ENCODE results near the gene ATP9B. TPM values are rescaled to one million over a fixed set of nuclear protein-coding genes. Genes with fewer than 3 reads are reported as not detected.

ATP9B gene
- total and polyA plus RNA-seq, 10 of the 15 experiments (the other 5 are each of a cell fraction or from before 2014, with no cell fraction given) = 0.74 to 20.7 (median 12.9) TPM

DNA sequence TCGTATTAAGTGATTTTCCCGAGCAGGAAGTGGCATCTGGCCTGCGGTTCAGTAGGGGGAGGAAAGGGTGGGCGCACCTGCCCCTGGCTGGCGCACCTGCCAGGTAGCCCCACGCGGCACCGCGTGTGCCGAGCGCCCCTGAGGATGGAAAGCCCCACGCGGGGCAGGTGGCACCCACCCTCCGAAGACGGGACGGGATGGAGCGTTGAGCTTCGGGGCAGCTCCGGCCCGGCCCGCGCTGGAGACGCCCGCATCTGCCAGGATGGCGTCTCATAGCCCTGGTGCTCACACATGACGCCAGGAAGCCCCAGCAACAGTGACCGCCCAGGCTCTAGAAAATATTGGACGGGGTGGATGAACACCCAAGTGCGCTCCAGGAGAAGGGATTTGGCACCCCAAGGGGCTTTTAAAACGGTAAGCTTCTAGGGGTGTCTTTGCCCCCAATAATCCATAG, 324.0 kb downstream of the ATP9B start (continued):
- TF ChIP-seq, protein P1, sequence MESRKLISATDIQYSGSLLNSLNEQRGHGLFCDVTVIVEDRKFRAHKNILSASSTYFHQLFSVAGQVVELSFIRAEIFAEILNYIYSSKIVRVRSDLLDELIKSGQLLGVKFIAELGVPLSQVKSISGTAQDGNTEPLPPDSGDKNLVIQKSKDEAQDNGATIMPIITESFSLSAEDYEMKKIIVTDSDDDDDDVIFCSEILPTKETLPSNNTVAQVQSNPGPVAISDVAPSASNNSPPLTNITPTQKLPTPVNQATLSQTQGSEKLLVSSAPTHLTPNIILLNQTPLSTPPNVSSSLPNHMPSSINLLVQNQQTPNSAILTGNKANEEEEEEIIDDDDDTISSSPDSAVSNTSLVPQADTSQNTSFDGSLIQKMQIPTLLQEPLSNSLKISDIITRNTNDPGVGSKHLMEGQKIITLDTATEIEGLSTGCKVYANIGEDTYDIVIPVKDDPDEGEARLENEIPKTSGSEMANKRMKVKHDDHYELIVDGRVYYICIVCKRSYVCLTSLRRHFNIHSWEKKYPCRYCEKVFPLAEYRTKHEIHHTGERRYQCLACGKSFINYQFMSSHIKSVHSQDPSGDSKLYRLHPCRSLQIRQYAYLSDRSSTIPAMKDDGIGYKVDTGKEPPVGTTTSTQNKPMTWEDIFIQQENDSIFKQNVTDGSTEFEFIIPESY (IDR thresholded peaks at IDR 0.05) = no peak
- TF ChIP-seq RFX5 (IDR thresholded peaks at IDR 0.05; ENCODE audit: low read depth, low read length) (no peak), SMC3 (IDR thresholded peaks at IDR 0.05; ENCODE audit: borderline replicate concordance, low read length) (no peak), SMARCA5 (IDR thresholded peaks at IDR 0.05) (no peak)

DNA sequence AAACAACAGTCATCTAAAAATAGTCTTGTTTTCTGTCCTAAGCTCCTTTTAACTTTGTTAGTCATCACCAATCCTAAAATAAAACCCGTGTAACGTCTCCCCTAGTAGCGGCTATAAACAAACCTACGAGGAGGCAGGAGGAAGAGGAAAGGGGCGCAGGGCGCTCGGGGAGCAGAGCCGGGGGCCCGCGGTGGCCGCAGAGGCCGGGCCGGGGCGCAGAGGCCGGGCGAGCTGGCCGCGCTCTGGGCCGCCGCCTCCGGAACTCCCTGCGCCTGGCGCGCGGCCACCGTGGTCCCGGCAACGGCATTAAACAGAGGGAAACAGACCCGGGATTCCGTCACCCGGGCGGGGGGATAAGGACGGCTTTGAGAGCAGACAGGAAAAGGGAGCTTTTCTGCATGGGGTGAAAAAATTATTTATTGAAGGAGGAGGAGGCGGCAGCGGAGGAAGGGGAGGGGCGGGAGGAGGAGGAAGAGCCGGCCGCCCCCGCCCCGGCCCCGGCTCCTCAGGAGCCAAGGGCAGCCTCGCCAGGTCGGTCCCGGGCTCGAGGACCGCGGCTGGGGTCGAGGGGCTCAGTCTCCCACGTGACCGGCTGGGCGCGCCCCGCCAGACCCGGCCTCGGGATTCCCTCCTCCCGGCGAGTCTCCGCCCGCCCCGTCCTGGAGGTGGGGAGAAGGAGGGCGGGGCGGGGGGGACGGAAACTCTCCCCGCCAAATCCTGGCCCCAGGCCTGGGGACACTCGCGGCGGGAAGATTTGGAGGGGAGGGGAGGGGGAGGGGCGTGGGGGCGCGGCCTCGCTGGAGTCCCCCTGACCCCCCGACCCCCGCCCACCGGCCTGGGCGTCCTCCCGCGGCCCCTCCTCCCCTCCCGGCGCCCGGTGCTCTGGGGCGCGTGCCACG, 324.7 kb downstream of the ATP9B start:
- FAIRE-seq = no peak
- TF ChIP-seq, protein P2, sequence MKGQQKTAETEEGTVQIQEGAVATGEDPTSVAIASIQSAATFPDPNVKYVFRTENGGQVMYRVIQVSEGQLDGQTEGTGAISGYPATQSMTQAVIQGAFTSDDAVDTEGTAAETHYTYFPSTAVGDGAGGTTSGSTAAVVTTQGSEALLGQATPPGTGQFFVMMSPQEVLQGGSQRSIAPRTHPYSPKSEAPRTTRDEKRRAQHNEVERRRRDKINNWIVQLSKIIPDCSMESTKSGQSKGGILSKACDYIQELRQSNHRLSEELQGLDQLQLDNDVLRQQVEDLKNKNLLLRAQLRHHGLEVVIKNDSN (IDR thresholded peaks at IDR 0.05; ENCODE audit: borderline replicate concordance, extremely low read length, insufficient read depth, low read depth, low read length) = peak; percentile 68
- TF ChIP-seq BHLHE40 (IDR thresholded peaks at IDR 0.05; ENCODE audit: borderline replicate concordance in 1 of 2, low read depth in 2 of 2, low read length in 1 of 2) (peak in 1 of 2 experiments; percentile 7; a peak in 1 of 4 replicates), EGR1 (IDR thresholded peaks at IDR 0.05; ENCODE audit: borderline replicate concordance in 1 of 2, low read depth in 2 of 2, low read length in 2 of 2) (peak in 1 of 2 experiments; percentile 81; a peak in 2 of 3 replicates), ATF7 (IDR thresholded peaks at IDR 0.05; ENCODE audit: low read depth) (no peak), ZNF217 (IDR thresholded peaks at IDR 0.05) (0 out of 2 replicates have a peak, but pooled peaks have one; percentile 25), DPF2 (IDR thresholded peaks at IDR 0.05) (peak; percentile 48; the same call in 1 of the 2 replicates), MEF2A (IDR thresholded peaks at IDR 0.05; ENCODE audit: insufficient read depth, low read depth, low read length) (0 out of 2 replicates have a peak, but pooled peaks have one; percentile 30), RELA (IDR thresholded peaks at IDR 0.05; ENCODE audit: borderline replicate concordance, partially characterized antibody) (no peak), SREBF1 (IDR thresholded peaks at IDR 0.05; ENCODE audit: low read length) (no peak), LARP7 (IDR thresholded peaks at IDR 0.05) (peak; percentile 30; the same call in 1 of the 2 replicates)
- TF ChIP-seq, protein P3, sequence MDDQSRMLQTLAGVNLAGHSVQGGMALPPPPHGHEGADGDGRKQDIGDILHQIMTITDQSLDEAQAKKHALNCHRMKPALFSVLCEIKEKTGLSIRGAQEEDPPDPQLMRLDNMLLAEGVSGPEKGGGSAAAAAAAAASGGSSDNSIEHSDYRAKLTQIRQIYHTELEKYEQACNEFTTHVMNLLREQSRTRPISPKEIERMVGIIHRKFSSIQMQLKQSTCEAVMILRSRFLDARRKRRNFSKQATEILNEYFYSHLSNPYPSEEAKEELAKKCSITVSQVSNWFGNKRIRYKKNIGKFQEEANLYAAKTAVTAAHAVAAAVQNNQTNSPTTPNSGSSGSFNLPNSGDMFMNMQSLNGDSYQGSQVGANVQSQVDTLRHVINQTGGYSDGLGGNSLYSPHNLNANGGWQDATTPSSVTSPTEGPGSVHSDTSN (IDR thresholded peaks at IDR 0.05; ENCODE audit: insufficient replicate concordance, low read depth, low read length) = no peak

More for the DNA sequence above, 324.7 kb downstream of the ATP9B start:
- ChIA-PET SMC1A (ENCODE audit: uncharacterized antibody, unreplicated experiment) (interaction anchor here (0.6 to 1.3 kb wide), 6 partner anchors 19 to 136 kb away, joined by 3 to 8 read pairs (median 4); no protein-coding TSS in a partner anchor), CTCF (interaction anchor here (0.7 to 2.7 kb wide), 9 partner anchors 9 to 249 kb away, joined by 3 to 21 read pairs (median 4); no protein-coding TSS in a partner anchor), RAD21 (ENCODE audit: unreplicated experiment) (interaction anchor here (0.9 to 2.3 kb wide), 9 partner anchors 10 to 231 kb away, joined by 3 to 8 read pairs (median 4); no protein-coding TSS in a partner anchor), POLR2A (interaction anchor here (0.6 to 1.3 kb wide), 3 partner anchors 19 to 50 kb away, joined by 3 to 5 read pairs (median 4); no protein-coding TSS in a partner anchor)
- no peak for DNase-seq (ENCODE audit: low read depth, low spot score)
- Histone ChIP-seq H3K79me2 (ENCODE audit: control insufficient read depth, insufficient read depth, low read length) (no peaks in the 10 kb centered on the region), H3K4me1 (ENCODE audit: control insufficient read depth, insufficient read depth, low read length) (peaks cover 12% of the 10 kb centered on the region), H3K27me3 (replicated peaks in 1 of 2; ENCODE audit: control insufficient read depth in 2 of 2, insufficient read depth in 2 of 2, low read length in 1 of 2) (peaks cover 2 to 21% of the 10 kb centered on the region in 2 experiments; a peak in 3 of 4 replicates), H3K36me3 (ENCODE audit: control insufficient read depth in 2 of 2, insufficient read depth in 2 of 2, low read length in 1 of 2) (no peaks in the 10 kb centered on the region), H3K9me3 (replicated peaks; ENCODE audit: control insufficient read depth, insufficient read depth, low read length) (no peaks in the 10 kb centered on the region), H4K20me1 (ENCODE audit: control insufficient read depth, insufficient read depth) (no peaks in the 10 kb centered on the region), H3K27ac (ENCODE audit: control insufficient read depth, insufficient read depth) (no peak overlapping the region), H3K4me3 (peak overlapping the region; percentile 68), H3K4me2 (ENCODE audit: control insufficient read depth, insufficient read depth) (peak overlapping the region; percentile 79), H3K9ac (ENCODE audit: control insufficient read depth, insufficient read depth, low read length) (no peak overlapping the region), H2AFZ (ENCODE audit: control insufficient read depth, low read depth, low read length) (peak overlapping the region; percentile 23; the same call in 1 of the 2 replicates)
- BruUV-seq (replicated peaks) = no TSS peak
- in situ Hi-C loops (cut with MboI) (loop anchor here (10.0 kb wide), 1 partner anchor 561 kb away; the partner anchor contains the start of gene SLC66A2), intact Hi-C loops (cut with micrococcal nuclease; ENCODE audit: unreplicated experiment) (no loop called here)
- WGBS (ENCODE audit: insufficient coverage, insufficient replicate concordance, low lambda C conversion rate, missing lambda C conversion rate) = under 1% methylated on average over 47 of the region's 83 CpGs
- peak; percentile 35 for ATAC-seq
